ENCODE results near the gene NANOG.
A peak's percentile ranks its signal among the peaks of the same experiment; 100 is the strongest.
"Not testable (repeated sequence)": the region's sequence is repeated elsewhere in the genome, so short reads cannot be mapped to it uniquely, and the experiment has no call there.

Gene NANOG

GRCh38 chr12:7806319-7806718, 17.1 kb downstream of the NANOG start:
- not testable (repeated sequence) for DNase-seq

DNA sequence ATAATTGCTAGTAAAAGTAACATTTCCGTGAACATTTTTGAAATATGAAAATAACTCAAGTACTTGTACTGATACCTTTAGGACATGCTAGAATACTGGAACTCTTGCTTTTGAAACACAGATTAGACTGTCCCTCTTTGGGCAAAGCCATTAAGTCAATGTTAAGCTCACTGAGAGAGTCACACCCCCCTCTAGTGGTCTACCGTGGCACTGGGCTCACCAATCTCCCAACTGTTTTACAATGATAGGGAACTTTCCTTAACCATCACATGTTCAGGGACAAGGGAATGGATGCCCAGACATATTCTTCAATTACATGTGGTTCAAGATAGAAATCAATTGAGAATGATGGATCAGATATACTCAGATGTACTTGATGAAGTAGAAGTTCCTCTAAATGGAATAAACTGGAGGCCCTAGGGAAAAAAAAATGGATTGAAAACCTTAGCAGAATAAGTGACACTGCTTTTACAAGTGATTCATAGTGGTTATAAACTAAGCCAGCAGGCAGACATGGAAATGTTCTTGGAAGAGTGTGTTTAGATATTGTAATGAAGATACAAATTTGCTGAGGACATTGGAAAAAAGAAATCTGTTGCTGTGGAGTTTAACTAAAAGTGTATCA, 17.8 kb downstream of the NANOG start:
- peak; percentile 67 for DNase-seq

- not testable (repeated sequence) for DNase-seq
These were observed 36.6 kb downstream of the NANOG start for GRCh38 chr12:7825754-7826153.

DNA sequence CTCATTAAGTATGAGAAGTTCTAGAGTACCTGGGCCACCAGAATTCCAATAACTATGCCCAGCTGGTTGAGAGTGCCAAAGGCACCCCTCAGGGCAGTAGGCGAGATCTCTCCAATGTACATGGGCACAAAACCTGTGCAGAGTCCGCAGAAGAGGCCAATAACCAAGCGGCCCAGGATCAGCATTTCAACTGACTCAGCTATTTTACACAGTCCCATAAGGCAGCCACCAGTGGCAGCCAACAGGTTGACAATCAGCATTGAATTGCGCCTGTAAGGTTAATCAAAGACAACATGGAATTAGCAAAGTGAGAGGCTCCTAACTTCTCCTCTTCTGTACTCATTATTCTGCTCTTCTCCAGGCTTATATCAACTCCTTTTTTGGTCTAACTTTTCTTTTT, 40.5 kb downstream of the NANOG start:
- not testable (repeated sequence) for DNase-seq

DNA sequence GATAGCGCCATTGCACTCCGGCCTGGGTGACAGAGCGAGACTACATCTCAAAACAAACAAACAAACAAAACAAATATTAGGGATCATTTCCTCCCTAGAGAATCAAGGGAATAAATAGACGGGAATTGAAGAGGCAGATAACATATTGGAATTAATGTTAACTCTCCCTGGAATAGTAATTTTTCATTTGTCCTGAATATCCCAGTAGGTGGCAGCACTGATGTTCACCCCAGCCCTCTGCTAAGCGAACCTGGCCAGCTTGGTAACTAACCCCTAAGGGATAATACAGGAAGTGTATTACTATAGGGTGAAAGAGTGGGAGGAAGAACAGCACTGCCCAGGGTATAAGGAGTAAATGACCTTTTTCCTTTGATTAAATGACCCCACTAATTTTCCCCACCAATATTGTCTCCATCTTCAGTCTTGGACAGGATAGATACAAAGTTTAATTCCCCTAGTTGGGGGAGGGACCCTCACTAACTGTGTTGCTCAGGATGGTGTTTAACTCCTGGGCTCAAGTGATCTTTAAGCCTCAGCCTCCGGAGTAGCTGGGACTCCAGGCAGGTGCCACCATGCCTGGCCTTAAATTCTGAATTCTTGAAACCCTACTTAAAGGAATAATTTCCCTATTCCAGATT, 43.0 kb downstream of the NANOG start:
- DNase-seq: no peak

- not testable (repeated sequence) for DNase-seq
These were observed 44.0 kb downstream of the NANOG start for GRCh38 chr12:7833201-7833600.

GRCh38 chr12:7833831-7834230, 44.6 kb downstream of the NANOG start:
- DNase-seq: no peak

DNA sequence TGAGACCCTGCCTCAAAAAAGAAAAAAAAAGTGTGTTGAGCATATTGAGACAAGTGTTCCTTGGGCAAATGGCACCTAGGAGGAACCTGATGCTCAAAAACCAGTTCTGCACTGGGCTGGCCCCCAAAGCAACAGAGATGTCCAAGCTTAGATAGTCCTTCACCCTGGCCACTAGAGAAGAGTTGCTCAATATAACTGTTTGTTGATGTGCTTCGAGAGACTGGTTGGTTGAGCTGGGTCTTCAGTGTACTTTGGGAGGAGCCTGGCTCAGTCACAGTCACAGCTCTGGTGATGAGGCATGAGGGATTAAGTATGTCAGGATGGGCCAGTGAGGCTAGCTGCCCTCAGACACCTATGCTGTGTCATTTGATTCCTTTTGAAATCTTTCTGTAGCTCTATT, 45.5 kb downstream of the NANOG start:
- DNase-seq: no peak

- DNase-seq: no peak
These were observed 45.9 kb downstream of the NANOG start for GRCh38 chr12:7835116-7835515.

DNA sequence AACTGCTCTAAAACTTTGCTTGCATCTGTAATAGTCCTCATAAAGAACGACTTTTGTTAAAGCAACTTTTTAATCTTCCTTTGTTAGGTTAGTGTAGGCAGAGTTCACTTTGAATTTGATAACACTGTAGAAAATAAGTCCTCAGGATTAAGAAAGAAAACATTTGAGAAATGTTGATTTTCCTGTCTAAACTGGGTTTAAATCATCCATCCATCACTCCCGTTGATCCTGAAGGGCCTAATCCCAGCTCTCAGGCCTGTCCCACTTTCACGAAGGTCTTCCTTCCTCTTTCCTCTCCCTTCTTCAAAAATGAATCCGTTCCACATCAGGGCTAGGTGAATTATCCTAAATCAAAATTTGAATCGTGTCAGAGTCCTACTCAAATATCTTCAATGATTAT, 46.6 kb downstream of the NANOG start:
- no peak for DNase-seq

DNA sequence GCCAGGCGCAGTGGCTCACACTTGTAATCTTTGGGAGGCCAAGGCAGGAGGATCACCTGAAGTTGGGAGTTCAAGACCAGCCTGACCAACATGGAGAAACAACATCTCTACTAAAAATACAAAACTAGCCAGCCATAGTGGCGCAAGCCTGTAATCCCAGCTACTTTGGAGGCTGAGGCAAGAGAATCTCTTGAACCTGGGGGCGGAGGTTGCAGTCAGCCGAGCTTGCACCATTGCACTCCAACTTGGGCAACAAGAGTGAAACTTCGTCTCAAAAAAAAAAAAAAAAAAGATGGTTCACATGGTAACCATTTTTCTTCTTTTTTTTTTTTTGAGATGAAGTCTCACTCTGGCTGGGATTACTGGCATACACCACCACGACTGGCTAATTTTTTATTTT, 48.2 kb downstream of the NANOG start:
- no peak for DNase-seq

GRCh38 chr12:7839226-7839625, 50.0 kb downstream of the NANOG start:
- peak; percentile 34 for DNase-seq

GRCh38 chr12:7839848-7840247, 50.6 kb downstream of the NANOG start:
- not testable (repeated sequence) for DNase-seq

GRCh38 chr12:7842444-7842843, 53.2 kb downstream of the NANOG start:
- not testable (repeated sequence) for DNase-seq

DNA sequence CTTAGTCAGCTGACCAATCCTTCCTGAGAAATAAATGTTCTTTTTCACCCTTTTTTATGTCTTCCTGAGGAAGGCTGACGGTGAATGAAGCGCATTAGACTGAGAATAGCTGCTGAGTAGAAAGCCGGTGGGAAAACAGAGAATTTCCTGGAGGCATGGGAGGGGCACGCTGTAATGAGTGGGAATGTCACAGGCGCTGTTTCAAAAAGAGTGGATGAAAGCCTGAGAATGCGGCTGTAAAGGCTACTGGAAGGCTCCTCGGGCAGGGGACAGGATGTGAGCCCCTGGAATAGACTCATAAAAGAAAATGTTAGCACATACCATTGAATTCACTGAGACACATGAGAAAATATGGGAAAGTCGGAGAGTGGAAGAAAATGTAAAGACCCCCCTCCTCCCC, 53.9 kb downstream of the NANOG start:
- DNase-seq: not testable (repeated sequence)

- not testable (repeated sequence) for DNase-seq
These were observed 54.4 kb downstream of the NANOG start for GRCh38 chr12:7843583-7843982.

DNA sequence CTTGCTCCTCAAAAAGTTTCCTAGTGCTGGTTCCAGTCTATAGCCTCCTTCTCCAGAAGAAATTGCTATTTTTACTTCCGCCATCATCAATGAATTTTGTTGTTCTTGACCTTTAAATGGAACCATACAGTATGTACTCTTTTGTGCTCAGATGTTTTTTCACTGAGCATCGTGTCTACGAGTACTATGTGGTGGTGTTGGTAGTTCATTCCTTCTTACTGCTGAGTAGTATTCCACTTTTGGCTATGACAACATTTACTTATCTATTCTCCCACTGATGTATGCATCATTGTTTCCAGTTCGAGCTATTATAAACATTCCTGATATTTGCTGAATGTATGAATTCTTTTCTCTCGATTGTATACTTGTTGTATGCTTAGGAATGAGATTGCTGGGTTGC, 54.9 kb downstream of the NANOG start:
- DNase-seq: no peak

GRCh38 chr12:7847226-7848097, 58.3 kb downstream of the NANOG start:
- DNase-seq: peak; percentile 29

DNA sequence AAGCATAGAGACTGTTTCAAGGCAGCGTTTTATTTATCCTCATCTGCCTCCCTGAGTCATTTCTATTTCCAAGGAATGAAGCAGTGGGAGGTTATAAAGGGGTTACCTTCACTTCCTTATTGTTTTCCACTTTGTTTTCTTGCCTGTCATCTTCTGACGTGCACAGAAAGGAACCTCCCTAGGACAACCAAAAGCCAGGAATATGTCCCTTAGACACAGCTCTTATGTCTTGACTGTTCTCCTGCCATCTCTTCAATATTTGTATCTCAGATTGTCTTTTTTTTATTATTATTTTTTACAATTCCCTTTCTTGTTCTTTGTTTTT, 58.9 kb downstream of the NANOG start:
- DNase-seq: not testable (repeated sequence)
